Measurements from ENCODE around the gene PAEP.
"Not testable (repeated sequence)": the region's sequence is repeated elsewhere in the genome, so short reads cannot be mapped to it uniquely, and the experiment has no call there.

Gene PAEP

DNA sequence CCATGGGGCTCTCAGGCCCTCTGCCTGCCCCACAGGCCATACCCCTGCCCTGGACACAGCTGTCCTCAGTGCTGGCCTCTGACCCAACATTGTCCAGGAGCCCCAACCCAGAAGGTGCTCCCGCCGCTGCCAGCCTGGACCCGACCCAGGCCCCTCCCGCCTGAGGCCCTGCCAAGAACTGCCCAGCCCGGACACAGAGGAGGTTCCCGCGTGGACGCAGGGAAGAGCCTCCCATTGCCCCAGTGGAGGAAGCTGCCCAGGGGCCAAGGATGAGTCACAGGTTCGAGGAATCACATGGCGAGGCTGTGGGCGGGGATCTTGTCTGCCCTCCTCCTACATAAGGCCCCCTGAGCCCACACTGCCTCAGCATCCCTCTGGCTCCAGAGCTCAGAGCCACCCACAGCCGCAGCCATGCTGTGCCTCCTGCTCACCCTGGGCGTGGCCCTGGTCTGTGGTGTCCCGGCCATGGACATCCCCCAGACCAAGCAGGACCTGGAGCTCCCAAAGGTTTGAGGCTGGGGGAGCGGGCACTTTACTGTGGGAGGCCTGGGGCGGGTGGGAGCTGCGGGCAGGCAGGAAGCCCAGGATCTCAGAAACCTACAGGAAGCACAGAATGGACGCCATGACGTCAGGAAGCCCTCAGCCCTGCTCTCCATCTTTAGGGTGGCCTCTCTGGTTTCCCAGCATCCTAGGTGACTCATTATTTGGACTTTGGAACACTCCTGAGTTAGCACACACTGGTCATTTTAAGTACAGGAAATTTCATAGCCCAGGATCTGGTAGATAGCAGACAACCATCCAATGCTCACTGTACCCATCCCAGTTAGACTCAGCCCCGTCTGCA lies at the start of gene PAEP:
PAEP (plus strand) TSS at position 366 of the 844 bp plus-strand sequence.
- DNase-seq = no peak

- no peak for DNase-seq
These were observed 49.3 kb upstream of the PAEP start for GRCh38 chr9:135512241-135512603.

GRCh38 chr9:135512904-135513303 lies 48.7 kb upstream of the PAEP start:
- DNase-seq = no peak

GRCh38 chr9:135513351-135513846 lies 48.2 kb upstream of the PAEP start:
- DNase-seq = no peak

DNA sequence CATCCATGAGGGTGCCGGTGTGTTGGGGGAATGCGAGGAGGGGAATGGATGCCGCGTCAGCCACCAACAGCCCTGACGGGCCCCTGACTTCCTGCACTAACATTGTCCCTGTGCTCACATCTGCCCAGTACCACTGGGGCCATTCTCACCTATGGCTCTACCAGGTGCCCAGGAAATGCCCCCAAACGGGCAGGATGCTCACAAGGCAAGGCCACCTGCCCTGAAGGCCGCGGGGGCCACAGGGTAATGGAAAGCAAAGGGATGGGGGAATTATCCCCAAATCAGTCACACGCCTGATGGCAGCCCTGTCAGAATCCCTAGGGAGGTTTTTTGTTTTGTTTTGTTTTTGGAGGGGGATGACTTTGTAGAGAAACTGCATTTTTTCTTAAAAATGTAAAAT lies 47.6 kb upstream of the PAEP start:
- not testable (repeated sequence) for DNase-seq

- DNase-seq = no peak
These were observed 47.0 kb upstream of the PAEP start for GRCh38 chr9:135514342-135515082.

- DNase-seq = no peak
These were observed 46.2 kb upstream of the PAEP start for GRCh38 chr9:135515083-135515951.

- DNase-seq = no peak
These were observed 45.3 kb upstream of the PAEP start for GRCh38 chr9:135516132-135516860.

DNA sequence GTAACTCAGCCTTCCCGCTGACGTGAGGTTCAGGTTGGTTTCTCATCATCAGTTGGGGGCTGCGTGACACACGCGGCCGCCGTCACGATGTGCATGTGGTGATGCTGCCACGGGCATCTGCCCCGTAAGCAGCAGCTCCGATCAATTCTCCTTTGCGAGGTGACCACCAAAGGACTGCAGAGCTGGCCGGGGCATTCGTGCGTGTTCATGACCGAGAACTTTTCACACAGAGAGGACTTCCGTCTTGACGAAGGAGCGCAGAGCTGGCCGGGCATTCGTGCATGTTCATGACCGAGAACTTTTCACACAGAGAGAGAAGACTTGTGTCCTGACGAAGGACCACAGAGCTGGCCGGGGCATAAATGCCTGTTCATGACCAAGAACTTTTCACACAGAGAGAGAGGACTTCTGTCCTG lies 44.1 kb upstream of the PAEP start:
- no peak for DNase-seq

DNA sequence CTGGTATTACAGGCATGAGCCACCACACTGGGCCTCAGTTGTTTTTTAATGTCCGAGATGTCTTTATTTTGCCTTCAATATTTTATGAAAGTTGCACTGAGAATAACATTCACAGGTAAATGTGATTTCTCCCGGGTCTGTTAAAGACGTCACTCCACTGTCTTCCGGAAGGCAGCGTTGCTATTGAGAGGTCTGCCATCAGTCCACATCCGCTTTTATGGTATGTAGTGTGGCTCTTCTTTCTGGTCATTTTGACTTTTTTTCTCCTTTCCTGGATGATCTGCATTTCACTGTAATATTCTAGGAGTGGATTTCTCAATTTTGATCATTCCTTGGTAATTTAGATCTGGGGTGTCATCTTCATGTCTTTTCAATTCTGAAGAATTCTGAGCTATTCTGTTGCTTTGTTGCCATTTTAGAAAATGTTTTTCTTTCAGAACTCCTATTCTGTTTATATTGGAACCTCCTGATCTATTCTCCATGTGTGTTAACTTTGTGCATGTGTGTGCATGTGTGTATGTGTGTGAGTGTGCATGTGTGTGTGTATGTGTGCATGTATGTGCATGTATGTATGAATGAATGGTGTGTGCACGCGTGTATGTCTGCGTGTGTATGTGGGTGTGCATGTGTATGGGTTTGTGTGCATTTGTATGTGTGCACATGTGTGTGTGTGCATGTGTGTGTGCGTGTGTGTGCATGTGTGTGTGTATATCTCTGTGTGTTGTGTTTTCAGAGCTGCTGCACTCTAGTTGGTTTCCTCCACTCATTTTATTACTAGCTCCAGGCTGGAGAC lies 42.2 kb upstream of the PAEP start:
- DNase-seq = no peak

DNA sequence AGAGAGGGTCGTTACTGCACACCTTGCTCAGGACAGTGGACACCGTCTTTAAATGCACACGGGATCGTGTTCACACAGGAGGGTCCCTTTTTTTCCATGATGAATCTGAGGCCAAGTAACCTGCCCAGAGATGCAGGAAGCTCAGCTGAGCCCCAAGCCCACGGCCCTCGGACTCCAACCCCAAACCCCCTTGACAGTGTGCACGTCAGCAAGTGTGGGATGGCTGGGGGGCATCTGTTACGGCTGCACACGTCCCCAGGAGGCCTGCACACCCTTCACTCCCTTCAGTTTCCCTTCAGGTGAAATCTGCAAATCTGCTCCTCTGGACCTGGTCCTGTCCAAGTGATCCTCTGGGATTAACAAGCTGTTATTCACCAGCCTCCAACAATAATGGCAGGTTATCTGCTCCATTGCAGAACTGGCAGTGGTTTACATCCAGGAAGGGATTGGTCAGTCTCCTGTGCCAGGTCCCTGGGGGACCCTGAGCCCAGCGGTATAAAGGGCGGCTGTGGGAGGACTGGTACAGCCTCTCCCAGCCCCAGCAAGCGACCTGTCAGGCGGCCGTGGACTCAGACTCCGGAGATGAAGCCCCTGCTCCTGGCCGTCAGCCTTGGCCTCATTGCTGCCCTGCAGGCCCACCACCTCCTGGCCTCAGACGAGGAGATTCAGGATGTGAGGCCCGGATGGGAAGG lies 40.5 kb upstream of the PAEP start, which contains the start of gene LCN1:
LCN1 (plus strand) TSS at position 525 of the 692 bp plus-strand sequence; CDS start at position 583, 58 bp downstream.
- DNase-seq = no peak

GRCh38 chr9:135521608-135522095 lies 39.9 kb upstream of the PAEP start:
- no peak for DNase-seq

DNA sequence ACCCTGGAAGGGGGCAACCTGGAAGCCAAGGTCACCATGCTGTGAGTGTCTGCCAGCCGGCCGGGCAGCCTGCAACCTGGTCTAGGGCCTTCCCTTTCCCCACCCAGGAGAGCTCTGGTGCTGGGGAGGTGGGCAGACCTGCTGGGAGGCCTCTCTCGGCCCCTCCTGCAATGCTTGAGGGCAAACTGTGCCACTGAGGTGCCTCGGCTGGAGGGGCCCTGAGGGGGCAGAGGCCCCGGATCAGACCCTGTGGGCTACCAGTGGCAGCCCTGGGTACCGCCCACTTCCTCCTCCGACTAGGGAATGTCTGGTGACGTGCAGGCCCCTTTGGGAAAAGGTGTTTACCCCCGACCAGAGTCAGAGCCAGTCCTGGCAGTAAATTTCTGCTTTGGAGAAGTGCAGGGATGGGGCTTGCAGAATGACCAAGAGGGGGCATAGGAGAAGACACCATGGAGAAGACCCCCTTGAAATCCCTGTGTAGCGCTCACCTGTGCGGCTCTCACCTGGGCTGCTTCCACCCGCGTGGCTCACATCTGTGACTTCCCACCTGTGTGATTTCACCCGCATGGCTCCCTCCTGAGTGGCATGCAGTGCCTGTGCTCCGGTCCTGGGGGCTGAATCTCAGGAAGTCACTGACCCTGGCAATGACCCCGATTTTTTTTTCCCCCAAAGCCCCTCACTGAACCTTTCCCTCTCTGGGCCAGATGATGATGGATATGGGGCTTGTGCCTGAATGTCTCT lies 39.2 kb upstream of the PAEP start:
- no peak for DNase-seq

- DNase-seq = no peak
These were observed 38.6 kb upstream of the PAEP start for GRCh38 chr9:135522931-135523330.

GRCh38 chr9:135523521-135524129 lies 37.9 kb upstream of the PAEP start:
- no peak for DNase-seq

DNA sequence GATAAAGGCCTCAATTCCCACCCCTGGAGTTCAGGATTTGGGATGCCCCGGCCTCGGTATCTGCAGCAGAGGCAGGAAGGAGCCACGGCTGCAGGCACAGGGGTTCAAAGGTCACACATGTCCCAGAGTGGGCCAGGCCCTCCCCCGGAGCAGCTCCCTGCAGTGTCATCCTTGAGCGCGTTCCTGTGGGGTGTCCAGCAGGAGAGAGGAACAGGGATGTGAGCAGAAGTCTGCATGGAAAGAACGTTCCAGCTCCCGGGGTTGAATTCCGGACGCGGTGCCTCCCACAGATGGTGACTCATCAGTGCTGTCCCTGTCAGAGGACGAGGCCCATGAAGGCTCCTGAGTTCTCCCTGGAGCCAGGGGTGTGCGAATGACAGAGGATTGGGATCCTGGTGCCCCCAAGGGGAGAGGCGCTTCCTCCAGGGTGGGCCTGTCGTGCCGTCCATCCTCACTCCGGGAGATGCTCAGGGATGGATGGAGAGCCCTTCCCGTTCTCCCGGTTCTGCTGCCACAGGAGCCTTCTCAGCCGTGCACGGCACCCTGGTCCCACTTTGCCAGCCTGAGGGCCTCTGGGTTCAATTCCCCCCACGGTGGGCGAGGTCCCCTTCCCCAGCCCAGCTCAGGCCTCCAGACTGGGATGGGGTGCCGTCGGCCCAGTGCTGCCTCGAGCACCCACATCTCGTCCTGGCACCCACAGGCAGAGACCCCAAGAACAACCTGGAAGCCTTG lies 37.3 kb upstream of the PAEP start:
- DNase-seq = no peak

- no peak for DNase-seq
These were observed 36.1 kb upstream of the PAEP start for GRCh38 chr9:135525241-135526088.

Measured in GOT3 (cell line).